ENCODE measurements around the gene RCAN2. TPM values are rescaled to one million over a fixed set of nuclear protein-coding genes. Genes with fewer than 3 reads are reported as not detected.

The RCAN2 gene
- total RNA-seq, 2 donors from 2014 or later = 1.3 to 7.4 TPM

- H3K4me1 Mint-ChIP-seq (ENCODE audit: low read depth) = peaks cover 31% of the 10 kb centered on the region
- H3K4me3 Mint-ChIP-seq = peak overlapping the region in 1 of 2 donors; percentile 68
- H3K36me3 Mint-ChIP-seq (ENCODE audit: insufficient read depth in 2 of 2) = no peaks in the 10 kb centered on the region
- H3K27ac Mint-ChIP-seq = peak overlapping the region; percentile 59
- no peak for DNase-seq
- ATAC-seq (replicated peaks in 1 of 2) = no peak
- no peaks in the 10 kb centered on the region for H3K9me3 Mint-ChIP-seq
- H3K27me3 Mint-ChIP-seq (ENCODE audit: low read depth) = peaks cover 31% of the 10 kb centered on the region
Observed at GRCh38 chr6:46324706-46325105, 166.5 kb downstream of the RCAN2 start.

- H3K27me3 Mint-ChIP-seq (ENCODE audit: low read depth) = peaks cover 28% of the 10 kb centered on the region
- no peak for DNase-seq
- H3K4me1 Mint-ChIP-seq (ENCODE audit: low read depth) = peaks cover 31% of the 10 kb centered on the region
- no peak for ATAC-seq (replicated peaks in 1 of 2)
- H3K4me3 Mint-ChIP-seq = peak overlapping the region in 1 of 2 donors; percentile 68
- no peaks in the 10 kb centered on the region for H3K36me3 Mint-ChIP-seq (ENCODE audit: insufficient read depth in 2 of 2)
- H3K9me3 Mint-ChIP-seq = no peaks in the 10 kb centered on the region
- H3K27ac Mint-ChIP-seq = peak overlapping the region; percentile 74
Observed at GRCh38 chr6:46323966-46324622, 167.2 kb downstream of the RCAN2 start.

GRCh38 chr6:46323312-46323965 is 167.8 kb downstream of the RCAN2 start:
- ATAC-seq (replicated peaks in 1 of 2) (peak; percentile 79 to 83), DNase-seq (peak; percentile 19 to 29)
- Mint-ChIP-seq H3K36me3 (ENCODE audit: insufficient read depth in 2 of 2) (no peaks in the 10 kb centered on the region), H3K4me3 (peak overlapping the region in 1 of 2 donors; percentile 68), H3K9me3 (no peaks in the 10 kb centered on the region), H3K4me1 (ENCODE audit: low read depth) (peaks cover 31% of the 10 kb centered on the region), H3K27me3 (ENCODE audit: low read depth) (peaks cover 24% of the 10 kb centered on the region), H3K27ac (peak overlapping the region; percentile 74)

- H3K36me3 Mint-ChIP-seq (ENCODE audit: insufficient read depth in 2 of 2) = no peaks in the 10 kb centered on the region
- H3K27me3 Mint-ChIP-seq (ENCODE audit: low read depth) = peaks cover 6% of the 10 kb centered on the region
- no peak for ATAC-seq (replicated peaks in 1 of 2)
- no peaks in the 10 kb centered on the region for H3K9me3 Mint-ChIP-seq
- H3K27ac Mint-ChIP-seq = peak overlapping the region; percentile 39
- H3K4me3 Mint-ChIP-seq = peak overlapping the region in 1 of 2 donors; percentile 59
- no peak for DNase-seq
- H3K4me1 Mint-ChIP-seq (ENCODE audit: low read depth) = peaks cover 28% of the 10 kb centered on the region
Observed at GRCh38 chr6:46320505-46320904, 170.7 kb downstream of the RCAN2 start.

- no peak overlapping the region for H3K27ac Mint-ChIP-seq
- DNase-seq (no peak), ATAC-seq (replicated peaks in 1 of 2) (no peak)
- H3K4me3 Mint-ChIP-seq = no peak overlapping the region
- H3K36me3 Mint-ChIP-seq (ENCODE audit: insufficient read depth in 2 of 2) = no peaks in the 10 kb centered on the region
- H3K9me3 Mint-ChIP-seq = no peaks in the 10 kb centered on the region
- peaks cover 8% of the 10 kb centered on the region for H3K4me1 Mint-ChIP-seq (ENCODE audit: low read depth)
- no peaks in the 10 kb centered on the region for H3K27me3 Mint-ChIP-seq (ENCODE audit: low read depth)
Observed at GRCh38 chr6:46315589-46315988, 175.7 kb downstream of the RCAN2 start.

GRCh38 chr6:46312654-46313053 is 178.6 kb downstream of the RCAN2 start:
- Mint-ChIP-seq H3K27me3 (ENCODE audit: low read depth) (no peaks in the 10 kb centered on the region), H3K27ac (no peak overlapping the region), H3K9me3 (no peaks in the 10 kb centered on the region), H3K36me3 (ENCODE audit: insufficient read depth in 2 of 2) (no peaks in the 10 kb centered on the region), H3K4me3 (no peak overlapping the region), H3K4me1 (ENCODE audit: low read depth) (peaks cover 8% of the 10 kb centered on the region)
- ATAC-seq (replicated peaks in 1 of 2) (no peak), DNase-seq (no peak)

GRCh38 chr6:46310196-46310595 is 181.1 kb downstream of the RCAN2 start:
- no peak overlapping the region for H3K27ac Mint-ChIP-seq
- DNase-seq (no peak), ATAC-seq (replicated peaks in 1 of 2) (no peak)
- peaks cover 1% of the 10 kb centered on the region for H3K4me1 Mint-ChIP-seq (ENCODE audit: low read depth)
- no peaks in the 10 kb centered on the region for H3K9me3 Mint-ChIP-seq
- H3K4me3 Mint-ChIP-seq = no peak overlapping the region
- H3K27me3 Mint-ChIP-seq (ENCODE audit: low read depth) = peaks cover 9% of the 10 kb centered on the region
- no peaks in the 10 kb centered on the region for H3K36me3 Mint-ChIP-seq (ENCODE audit: insufficient read depth in 2 of 2)

- Mint-ChIP-seq H3K4me1 (ENCODE audit: low read depth) (no peaks in the 10 kb centered on the region), H3K27me3 (ENCODE audit: low read depth) (peaks cover 16% of the 10 kb centered on the region), H3K36me3 (ENCODE audit: insufficient read depth in 2 of 2) (no peaks in the 10 kb centered on the region), H3K27ac (no peak overlapping the region), H3K4me3 (no peak overlapping the region), H3K9me3 (peaks cover 0 to 4% of the 10 kb centered on the region in 2 donors)
- no peak for ATAC-seq (replicated peaks in 1 of 2)
- DNase-seq = no peak
Observed at GRCh38 chr6:46306431-46306830, 184.8 kb downstream of the RCAN2 start.

- Mint-ChIP-seq H3K27ac (no peak overlapping the region), H3K4me3 (no peak overlapping the region), H3K4me1 (ENCODE audit: low read depth) (no peaks in the 10 kb centered on the region), H3K9me3 (peaks cover 0 to 5% of the 10 kb centered on the region in 2 donors), H3K27me3 (ENCODE audit: low read depth) (peaks cover 22% of the 10 kb centered on the region), H3K36me3 (ENCODE audit: insufficient read depth in 2 of 2) (no peaks in the 10 kb centered on the region)
- no peak for ATAC-seq (replicated peaks in 1 of 2)
- DNase-seq = no peak
Observed at GRCh38 chr6:46305833-46306232, 185.4 kb downstream of the RCAN2 start.

- H3K9me3 Mint-ChIP-seq = peaks cover 0 to 5% of the 10 kb centered on the region in 2 donors
- H3K4me1 Mint-ChIP-seq (ENCODE audit: low read depth) = no peaks in the 10 kb centered on the region
- ATAC-seq (replicated peaks in 1 of 2) (no peak), DNase-seq (no peak)
- peaks cover 27% of the 10 kb centered on the region for H3K27me3 Mint-ChIP-seq (ENCODE audit: low read depth)
- no peaks in the 10 kb centered on the region for H3K36me3 Mint-ChIP-seq (ENCODE audit: insufficient read depth in 2 of 2)
- no peak overlapping the region for H3K4me3 Mint-ChIP-seq
- H3K27ac Mint-ChIP-seq = no peak overlapping the region
Observed at GRCh38 chr6:46305236-46305635, 186.0 kb downstream of the RCAN2 start.

GRCh38 chr6:46302816-46303215 is 188.4 kb downstream of the RCAN2 start:
- Mint-ChIP-seq H3K4me1 (ENCODE audit: low read depth) (no peaks in the 10 kb centered on the region), H3K36me3 (ENCODE audit: insufficient read depth in 2 of 2) (no peaks in the 10 kb centered on the region), H3K27ac (no peak overlapping the region), H3K4me3 (no peak overlapping the region), H3K9me3 (peaks cover 0 to 5% of the 10 kb centered on the region in 2 donors), H3K27me3 (ENCODE audit: low read depth) (peaks cover 36% of the 10 kb centered on the region)
- ATAC-seq (replicated peaks in 1 of 2) (peak in 1 of 2 donors; percentile 50), DNase-seq (no peak)

GRCh38 chr6:46302176-46302575 is 189.1 kb downstream of the RCAN2 start:
- Mint-ChIP-seq H3K9me3 (peaks cover 0 to 5% of the 10 kb centered on the region in 2 donors), H3K36me3 (ENCODE audit: insufficient read depth in 2 of 2) (no peaks in the 10 kb centered on the region), H3K27me3 (ENCODE audit: low read depth) (peaks cover 36% of the 10 kb centered on the region), H3K27ac (no peak overlapping the region), H3K4me1 (ENCODE audit: low read depth) (no peaks in the 10 kb centered on the region), H3K4me3 (no peak overlapping the region)
- DNase-seq (no peak), ATAC-seq (replicated peaks in 1 of 2) (no peak)

- no peaks in the 10 kb centered on the region for H3K4me1 Mint-ChIP-seq (ENCODE audit: low read depth)
- H3K9me3 Mint-ChIP-seq = peaks cover 0 to 6% of the 10 kb centered on the region in 2 donors
- peaks cover 51% of the 10 kb centered on the region for H3K27me3 Mint-ChIP-seq (ENCODE audit: low read depth)
- DNase-seq = no peak
- H3K4me3 Mint-ChIP-seq = no peak overlapping the region
- no peak overlapping the region for H3K27ac Mint-ChIP-seq
- ATAC-seq (replicated peaks in 1 of 2) = peak; percentile 43 to 94
- no peaks in the 10 kb centered on the region for H3K36me3 Mint-ChIP-seq (ENCODE audit: insufficient read depth in 2 of 2)
Observed at GRCh38 chr6:46299253-46299652, 192.0 kb downstream of the RCAN2 start.
